ENCODE results near the gene MCC. TPM values are rescaled to one million over a fixed set of nuclear protein-coding genes. Genes with fewer than 3 reads are reported as not detected.
A peak's percentile ranks its signal among the peaks of the same experiment; 100 is the strongest.

Gene MCC
- total RNA-seq, 1 experiment from 2014 or later, result 0.60 TPM

GRCh38 chr5:113039229-113039933, 448.9 kb downstream of the MCC start:
- Histone ChIP-seq H3K27me3 (replicated peaks; ENCODE audit: insufficient read depth, low read depth, low read length, poor library complexity) (no peaks in the 10 kb centered on the region), H3K36me3 (ENCODE audit: insufficient read depth, low read length, poor library complexity, severe bottlenecking) (no peaks in the 10 kb centered on the region), H3K9me3 (ENCODE audit: low read depth, low read length, poor library complexity, severe bottlenecking) (no peaks in the 10 kb centered on the region), H3K27ac (ENCODE audit: low read depth, low read length, poor library complexity, severe bottlenecking) (no peak overlapping the region), H3K4me3 (ENCODE audit: low read depth, low read length, poor library complexity, severe bottlenecking) (no peak overlapping the region), H3K4me1 (ENCODE audit: insufficient read depth, low read length, poor library complexity, severe bottlenecking) (no peaks in the 10 kb centered on the region)
- DNase-seq (ENCODE audit: low spot score), result no peak
- ChIA-PET POLR2A (ENCODE audit: low non-redundant PET) (interaction anchor here (0.7 kb wide), 1 partner anchor 18 kb away, joined by 3 read pairs; no protein-coding TSS in a partner anchor), CTCF (no interaction called here)
- TF ChIP-seq, protein P1, sequence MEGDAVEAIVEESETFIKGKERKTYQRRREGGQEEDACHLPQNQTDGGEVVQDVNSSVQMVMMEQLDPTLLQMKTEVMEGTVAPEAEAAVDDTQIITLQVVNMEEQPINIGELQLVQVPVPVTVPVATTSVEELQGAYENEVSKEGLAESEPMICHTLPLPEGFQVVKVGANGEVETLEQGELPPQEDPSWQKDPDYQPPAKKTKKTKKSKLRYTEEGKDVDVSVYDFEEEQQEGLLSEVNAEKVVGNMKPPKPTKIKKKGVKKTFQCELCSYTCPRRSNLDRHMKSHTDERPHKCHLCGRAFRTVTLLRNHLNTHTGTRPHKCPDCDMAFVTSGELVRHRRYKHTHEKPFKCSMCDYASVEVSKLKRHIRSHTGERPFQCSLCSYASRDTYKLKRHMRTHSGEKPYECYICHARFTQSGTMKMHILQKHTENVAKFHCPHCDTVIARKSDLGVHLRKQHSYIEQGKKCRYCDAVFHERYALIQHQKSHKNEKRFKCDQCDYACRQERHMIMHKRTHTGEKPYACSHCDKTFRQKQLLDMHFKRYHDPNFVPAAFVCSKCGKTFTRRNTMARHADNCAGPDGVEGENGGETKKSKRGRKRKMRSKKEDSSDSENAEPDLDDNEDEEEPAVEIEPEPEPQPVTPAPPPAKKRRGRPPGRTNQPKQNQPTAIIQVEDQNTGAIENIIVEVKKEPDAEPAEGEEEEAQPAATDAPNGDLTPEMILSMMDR (conservative IDR thresholded peaks at IDR 0.05; ENCODE audit: low read depth, low read length), result no peak
- TF ChIP-seq EZH2 (IDR thresholded peaks at IDR 0.05; ENCODE audit: borderline replicate concordance, low read depth, low read length, poor library complexity, severe bottlenecking), result no peak
- intact Hi-C loops (cut with micrococcal nuclease; ENCODE audit: unreplicated experiment), result no loop called here
- BruUV-seq (replicated peaks), result no TSS peak

DNA sequence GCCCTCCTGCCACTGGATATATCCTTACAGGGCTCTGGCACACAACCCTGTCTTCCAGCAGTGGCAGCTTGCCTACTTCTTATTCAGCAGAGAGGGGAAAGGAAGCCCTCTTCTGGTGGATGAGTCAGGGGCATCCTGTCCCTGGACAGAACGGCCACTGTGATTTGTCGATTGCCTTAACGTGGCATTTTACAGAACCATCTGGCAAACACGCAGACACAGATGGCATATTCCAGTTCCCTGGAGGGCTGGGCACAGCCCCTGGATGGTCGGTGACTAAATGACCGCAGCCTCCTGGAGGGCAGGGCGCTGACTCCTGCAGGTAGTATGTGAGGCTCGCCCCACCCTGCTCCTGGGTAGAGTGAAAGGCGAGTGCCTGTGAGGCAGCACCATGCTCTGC, 449.5 kb downstream of the MCC start:
- Histone ChIP-seq H3K36me3 (ENCODE audit: insufficient read depth, low read length, poor library complexity, severe bottlenecking) (no peaks in the 10 kb centered on the region), H3K27me3 (replicated peaks; ENCODE audit: insufficient read depth, low read depth, low read length, poor library complexity) (no peaks in the 10 kb centered on the region), H3K9me3 (ENCODE audit: low read depth, low read length, poor library complexity, severe bottlenecking) (no peaks in the 10 kb centered on the region), H3K27ac (ENCODE audit: low read depth, low read length, poor library complexity, severe bottlenecking) (no peak overlapping the region), H3K4me1 (ENCODE audit: insufficient read depth, low read length, poor library complexity, severe bottlenecking) (no peaks in the 10 kb centered on the region), H3K4me3 (ENCODE audit: low read depth, low read length, poor library complexity, severe bottlenecking) (no peak overlapping the region)
- intact Hi-C loops (cut with micrococcal nuclease; ENCODE audit: unreplicated experiment), result no loop called here
- TF ChIP-seq, protein P1 (conservative IDR thresholded peaks at IDR 0.05; ENCODE audit: low read depth, low read length), result 0 out of 2 replicates have a peak, but pooled peaks have one; percentile 17
- TF ChIP-seq EZH2 (IDR thresholded peaks at IDR 0.05; ENCODE audit: borderline replicate concordance, low read depth, low read length, poor library complexity, severe bottlenecking), result no peak
- DNase-seq (ENCODE audit: low spot score), result peak; percentile 11
- POLR2A ChIA-PET (ENCODE audit: low non-redundant PET), result interaction anchor here (0.7 kb wide), 1 partner anchor 18 kb away, joined by 3 read pairs; no protein-coding TSS in a partner anchor
- CTCF ChIA-PET, result no interaction called here
- BruUV-seq (replicated peaks), result no TSS peak

DNA sequence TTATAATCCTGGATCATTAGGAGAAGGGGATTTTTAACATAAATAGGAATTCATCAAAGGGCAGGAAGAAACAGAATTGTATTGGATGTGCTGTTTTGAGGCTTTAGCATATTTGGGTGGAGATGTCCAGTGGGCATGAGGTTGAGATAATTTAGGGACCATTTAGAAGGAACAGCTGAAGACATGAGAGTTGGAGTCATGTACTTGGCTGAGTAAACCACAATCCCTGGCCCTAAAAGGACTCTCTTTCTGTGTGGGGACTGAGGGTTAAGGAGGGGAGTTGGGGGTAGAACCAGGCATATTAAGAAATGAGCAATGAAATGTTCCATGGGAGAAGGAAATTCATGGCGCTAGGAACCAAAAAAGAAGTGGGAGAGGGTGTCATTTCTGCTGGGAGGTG, 450.1 kb downstream of the MCC start:
- ChIA-PET POLR2A (ENCODE audit: low non-redundant PET) (no interaction called here), CTCF (no interaction called here)
- no peak overlapping the region for H3K4me3 ChIP-seq (ENCODE audit: low read depth, low read length, poor library complexity, severe bottlenecking)
- H3K27me3 ChIP-seq (replicated peaks; ENCODE audit: insufficient read depth, low read depth, low read length, poor library complexity), result no peaks in the 10 kb centered on the region
- no peak for DNase-seq (ENCODE audit: low spot score)
- no peaks in the 10 kb centered on the region for H3K9me3 ChIP-seq (ENCODE audit: low read depth, low read length, poor library complexity, severe bottlenecking)
- no peaks in the 10 kb centered on the region for H3K36me3 ChIP-seq (ENCODE audit: insufficient read depth, low read length, poor library complexity, severe bottlenecking)
- intact Hi-C loops (cut with micrococcal nuclease; ENCODE audit: unreplicated experiment), result no loop called here
- no TSS peak for BruUV-seq (replicated peaks)
- no peaks in the 10 kb centered on the region for H3K4me1 ChIP-seq (ENCODE audit: insufficient read depth, low read length, poor library complexity, severe bottlenecking)
- H3K27ac ChIP-seq (ENCODE audit: low read depth, low read length, poor library complexity, severe bottlenecking), result no peak overlapping the region
- no peak for TF ChIP-seq EZH2 (IDR thresholded peaks at IDR 0.05; ENCODE audit: borderline replicate concordance, low read depth, low read length, poor library complexity, severe bottlenecking)
- TF ChIP-seq, protein P1 (conservative IDR thresholded peaks at IDR 0.05; ENCODE audit: low read depth, low read length), result no peak

All from A673 (cell line).